Measurements from ENCODE around the gene GRAMD1B.

- no peak for TF ChIP-seq POLR2AphosphoS5 (IDR thresholded peaks at IDR 0.05)
- TF ChIP-seq, protein P1, sequence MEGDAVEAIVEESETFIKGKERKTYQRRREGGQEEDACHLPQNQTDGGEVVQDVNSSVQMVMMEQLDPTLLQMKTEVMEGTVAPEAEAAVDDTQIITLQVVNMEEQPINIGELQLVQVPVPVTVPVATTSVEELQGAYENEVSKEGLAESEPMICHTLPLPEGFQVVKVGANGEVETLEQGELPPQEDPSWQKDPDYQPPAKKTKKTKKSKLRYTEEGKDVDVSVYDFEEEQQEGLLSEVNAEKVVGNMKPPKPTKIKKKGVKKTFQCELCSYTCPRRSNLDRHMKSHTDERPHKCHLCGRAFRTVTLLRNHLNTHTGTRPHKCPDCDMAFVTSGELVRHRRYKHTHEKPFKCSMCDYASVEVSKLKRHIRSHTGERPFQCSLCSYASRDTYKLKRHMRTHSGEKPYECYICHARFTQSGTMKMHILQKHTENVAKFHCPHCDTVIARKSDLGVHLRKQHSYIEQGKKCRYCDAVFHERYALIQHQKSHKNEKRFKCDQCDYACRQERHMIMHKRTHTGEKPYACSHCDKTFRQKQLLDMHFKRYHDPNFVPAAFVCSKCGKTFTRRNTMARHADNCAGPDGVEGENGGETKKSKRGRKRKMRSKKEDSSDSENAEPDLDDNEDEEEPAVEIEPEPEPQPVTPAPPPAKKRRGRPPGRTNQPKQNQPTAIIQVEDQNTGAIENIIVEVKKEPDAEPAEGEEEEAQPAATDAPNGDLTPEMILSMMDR (IDR thresholded peaks at IDR 0.05): peak; percentile 65 to 72 (median 71)
- TF ChIP-seq EP300 (IDR thresholded peaks at IDR 0.05): no peak
These were observed 48.4 kb downstream of the GRAMD1B start for GRCh38 chr11:123478352-123478987.
